Aorta (tissue), 5 donors: ENCODE data around the gene GLT8D2. TPM values are rescaled to one million over a fixed set of nuclear protein-coding genes. Genes with fewer than 3 reads are reported as not detected.
"Not testable (repeated sequence)": the region's sequence is repeated elsewhere in the genome, so short reads cannot be mapped to it uniquely, and the experiment has no call there.

Experiments
- ATAC-seq: fragments of 200-7000 bp; cut with Tn5 transposase; one replicate; pipeline ENCODE4 v1.9.1; 2022; ENCODE audit warnings: moderate library complexity; ENCODE audit not compliant: low FRiP score
- DNase-seq, 2 donors: peaks; one replicate each; pipeline ENCODE4 v3.0.0-alpha.2; 2020
- H3K27ac ChIP-seq, 2 donors: one replicate each; pipeline ENCODE4 v1.5.1; 2013; ENCODE audit warnings: low read length in 2 of 2, mild to moderate bottlenecking in 2 of 2, moderate library complexity in 2 of 2, control low read depth in 1 of 2, inconsistent platforms in 1 of 2, low read depth in 1 of 2
- H3K27me3 ChIP-seq, 2 donors: one replicate each; pipeline ENCODE4 v1.6.1; 2013; ENCODE audit warnings: control low read depth in 1 of 2, low read length in 1 of 2, mild to moderate bottlenecking in 1 of 2, moderate library complexity in 1 of 2; ENCODE audit not compliant: insufficient read depth in 2 of 2, control insufficient read depth in 1 of 2
- H3K36me3 ChIP-seq, 2 donors: one replicate each; pipeline ENCODE4 v1.6.1; 2013; ENCODE audit warnings: control low read depth in 1 of 2, low read length in 1 of 2, mild to moderate bottlenecking in 1 of 2; ENCODE audit not compliant: insufficient read depth in 2 of 2, control insufficient read depth in 1 of 2
- H3K4me1 ChIP-seq, 2 donors: one replicate each; pipeline ENCODE4 v1.6.1; 2013; ENCODE audit warnings: low read length in 2 of 2, control low read depth in 1 of 2, mild to moderate bottlenecking in 1 of 2, moderate library complexity in 1 of 2; ENCODE audit not compliant: insufficient read depth in 2 of 2, control insufficient read depth in 1 of 2
- H3K4me3 ChIP-seq, 2 donors: one replicate each; pipeline ENCODE4 v1.5.1; 2013; ENCODE audit warnings: low read length in 2 of 2, control low read depth in 1 of 2, mild to moderate bottlenecking in 1 of 2
- H3K9me3 ChIP-seq: one replicate; pipeline ENCODE4 v1.6.1; 2013; ENCODE audit warnings: mild to moderate bottlenecking, low read length; ENCODE audit not compliant: control insufficient read depth
- WGBS, 2 donors: extraction: QIAGEN DNeasy Blood & Tissue Kit; methylation state at CpG; one replicate each; pipeline ENCODE4 v1.1.7; 2013; 5-methylcytosine and 5-hydroxymethylcytosine counted together
- intact Hi-C, 2 donors: fragments of 100-400 bp; cut with DNase I; formaldehyde crosslinking; loops; one replicate each; pipeline versions ENCODE4 v1.14.2 to v1.15.0; 2022
- polyA plus RNA-seq, 2 donors: library from polyadenylated mRNA; stranded (reverse); fragments of 200-250 nt; gene quantifications; one replicate each; pipeline ENCODE4 v1.2.3, GENCODE V29; 2013
- total RNA-seq, 2 donors: library from RNA; stranded (reverse); fragmentation: NEBNext Ultra II Directional; extraction: Animal tissue kit (Norgen Biotek cat#: 25700); gene quantifications; one replicate each; pipeline ENCODE4 v1.2.1, GENCODE V29; 2021
- donor health status: healthy with polysubstance abuse.
- donor health status: Bipolar disorder and iron deficiency.
- donor health status: DM: no; HTN: no; CAD: no.
- donor health status: DM: no; HTN: no; CAD: no.
- donor health status: DM: yes; HTN: yes; CAD: no.

GLT8D2 gene
- total and polyA plus RNA-seq, 4 donors, result 28.2 to 114 (median 47.5) TPM

GRCh38 chr12:104024348-104024747 is 25.6 kb downstream of the GLT8D2 start:
- no peak overlapping the region for H3K27ac ChIP-seq
- DNase-seq (no peak), ATAC-seq (no peak)
- intact Hi-C loops, result no loop called here
- no peak overlapping the region for H3K4me3 ChIP-seq
- H3K27me3 ChIP-seq, result no peaks in the 10 kb centered on the region
- no peaks in the 10 kb centered on the region for H3K36me3 ChIP-seq
- H3K4me1 ChIP-seq, result no peaks in the 10 kb centered on the region
- 96 to 98% methylated on average over 6 of the region's 6 CpGs for WGBS, 2 donors
- no peaks in the 10 kb centered on the region for H3K9me3 ChIP-seq

DNA sequence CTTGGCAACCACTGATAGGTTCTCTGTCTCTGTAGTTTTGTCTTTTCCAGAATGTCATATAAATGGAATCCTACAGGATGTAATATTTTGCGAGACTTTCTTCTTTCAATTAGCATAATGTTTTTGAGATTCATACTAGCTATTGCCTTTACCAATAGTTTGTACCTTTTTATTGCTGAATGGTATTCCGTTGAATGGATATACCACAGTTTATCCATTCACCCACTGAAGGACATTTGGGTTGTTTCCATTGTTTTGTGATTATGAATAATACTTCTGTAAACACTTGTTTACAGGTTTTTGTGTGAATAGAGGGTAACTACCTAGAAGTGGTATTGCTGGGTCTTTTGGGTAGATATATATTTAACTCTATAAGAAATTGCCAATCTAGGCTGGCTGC is 26.3 kb downstream of the GLT8D2 start:
- intact Hi-C loops, result no loop called here
- Histone ChIP-seq H3K4me3 (no peak overlapping the region), H3K36me3 (no peaks in the 10 kb centered on the region), H3K27ac (no peak overlapping the region), H3K9me3 (no peaks in the 10 kb centered on the region), H3K27me3 (no peaks in the 10 kb centered on the region), H3K4me1 (no peaks in the 10 kb centered on the region)
- ATAC-seq (no peak), DNase-seq (no peak)
- 71 to 83% methylated on average over 2 of the region's 2 CpGs for WGBS, 2 donors

- Histone ChIP-seq H3K36me3 (no peaks in the 10 kb centered on the region), H3K4me1 (no peaks in the 10 kb centered on the region), H3K4me3 (no peak overlapping the region), H3K27ac (no peak overlapping the region), H3K9me3 (no peaks in the 10 kb centered on the region), H3K27me3 (no peaks in the 10 kb centered on the region)
- no peak for DNase-seq
- intact Hi-C loops, result no loop called here
- no peak for ATAC-seq
- WGBS, 2 donors, result 33 to 35% methylated on average over 3 of the region's 3 CpGs
Observed at GRCh38 chr12:104022786-104023185, 27.2 kb downstream of the GLT8D2 start.

DNA sequence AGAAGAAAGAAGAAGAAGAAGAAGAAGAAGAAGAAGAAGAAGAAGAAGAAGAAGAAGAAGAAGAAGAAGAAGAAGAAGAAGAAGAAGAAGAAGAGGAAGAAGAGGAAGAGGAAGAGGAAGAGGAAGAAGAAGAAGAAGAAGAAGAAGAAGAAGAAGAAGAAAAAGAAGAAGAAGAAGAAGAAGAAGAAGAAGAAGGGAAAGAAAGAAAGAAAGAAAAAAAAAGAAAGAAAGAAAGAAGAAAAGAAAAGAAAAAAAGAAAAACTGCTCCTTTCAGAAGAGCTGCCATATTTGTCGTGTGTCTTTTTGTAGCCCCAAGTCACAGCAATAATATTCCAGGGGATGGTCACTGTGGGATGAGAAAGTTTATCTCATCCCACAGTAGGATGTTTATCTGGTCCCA is 28.1 kb downstream of the GLT8D2 start:
- H3K27ac ChIP-seq, H3K4me1 ChIP-seq, DNase-seq, H3K4me3 ChIP-seq, ATAC-seq, H3K9me3 ChIP-seq, H3K27me3 ChIP-seq, H3K36me3 ChIP-seq, intact Hi-C loops: not testable (repeated sequence)
- WGBS, 2 donors, result 89 to 94% methylated on average over 1 of the region's 1 CpG

- peaks cover 0 to 3% of the 10 kb centered on the region in 2 donors for H3K4me1 ChIP-seq
- DNase-seq, result no peak
- no peaks in the 10 kb centered on the region for H3K9me3 ChIP-seq
- WGBS, 2 donors, result 69 to 70% methylated on average over 4 of the region's 4 CpGs
- H3K27me3 ChIP-seq, result no peaks in the 10 kb centered on the region
- no peak for ATAC-seq
- H3K36me3 ChIP-seq, result peaks cover 0 to 6% of the 10 kb centered on the region in 2 donors
- H3K27ac ChIP-seq, result no peak overlapping the region
- no peak overlapping the region for H3K4me3 ChIP-seq
- intact Hi-C loops, result no loop called here
Observed at GRCh38 chr12:104012331-104012730, 37.7 kb downstream of the GLT8D2 start.

DNA sequence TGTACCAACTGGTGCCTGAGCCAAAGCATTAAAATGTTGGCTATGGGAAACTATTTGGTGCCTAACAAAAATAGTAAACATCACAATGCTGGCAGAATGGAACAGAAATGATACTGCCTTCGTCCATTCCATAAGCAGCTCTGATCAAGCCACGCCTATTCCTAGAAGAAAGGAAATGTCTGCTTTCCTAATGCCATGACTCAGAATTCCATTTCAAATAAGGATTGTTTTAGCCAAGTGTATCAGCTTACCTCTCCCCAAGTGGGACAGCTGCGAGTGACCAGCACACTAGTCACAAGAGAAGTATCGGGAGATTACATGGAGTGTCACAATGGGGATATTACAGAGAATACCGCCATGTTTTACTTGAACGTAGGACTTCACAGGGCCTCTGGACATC is 38.7 kb downstream of the GLT8D2 start:
- Histone ChIP-seq H3K27me3 (no peaks in the 10 kb centered on the region), H3K36me3 (peaks cover 0 to 6% of the 10 kb centered on the region in 2 donors), H3K4me3 (no peak overlapping the region), H3K9me3 (no peaks in the 10 kb centered on the region), H3K27ac (no peak overlapping the region), H3K4me1 (peaks cover 0 to 3% of the 10 kb centered on the region in 2 donors)
- DNase-seq (no peak), ATAC-seq (peak; percentile 60)
- 61 to 62% methylated on average over 6 of the region's 6 CpGs for WGBS, 2 donors
- intact Hi-C loops, result no loop called here

- intact Hi-C loops, result no loop called here
- Histone ChIP-seq H3K4me3 (no peak overlapping the region), H3K27me3 (no peaks in the 10 kb centered on the region), H3K9me3 (no peaks in the 10 kb centered on the region), H3K36me3 (peaks cover 0 to 6% of the 10 kb centered on the region in 2 donors), H3K27ac (no peak overlapping the region), H3K4me1 (peaks cover 0 to 3% of the 10 kb centered on the region in 2 donors)
- no peak for DNase-seq
- 79 to 89% methylated on average over 2 of the region's 2 CpGs for WGBS, 2 donors
- ATAC-seq, result no peak
Observed at GRCh38 chr12:104010606-104011169, 39.3 kb downstream of the GLT8D2 start.

- Histone ChIP-seq H3K4me1 (peaks cover 0 to 3% of the 10 kb centered on the region in 2 donors), H3K9me3 (no peaks in the 10 kb centered on the region), H3K36me3 (peaks cover 0 to 6% of the 10 kb centered on the region in 2 donors), H3K27me3 (no peaks in the 10 kb centered on the region), H3K27ac (no peak overlapping the region), H3K4me3 (no peak overlapping the region)
- intact Hi-C loops, result no loop called here
- ATAC-seq (no peak), DNase-seq (no peak)
- WGBS, 2 donors, result 88 to 89% methylated on average over 4 of the region's 4 CpGs
Observed at GRCh38 chr12:104010121-104010520, 39.9 kb downstream of the GLT8D2 start.

DNA sequence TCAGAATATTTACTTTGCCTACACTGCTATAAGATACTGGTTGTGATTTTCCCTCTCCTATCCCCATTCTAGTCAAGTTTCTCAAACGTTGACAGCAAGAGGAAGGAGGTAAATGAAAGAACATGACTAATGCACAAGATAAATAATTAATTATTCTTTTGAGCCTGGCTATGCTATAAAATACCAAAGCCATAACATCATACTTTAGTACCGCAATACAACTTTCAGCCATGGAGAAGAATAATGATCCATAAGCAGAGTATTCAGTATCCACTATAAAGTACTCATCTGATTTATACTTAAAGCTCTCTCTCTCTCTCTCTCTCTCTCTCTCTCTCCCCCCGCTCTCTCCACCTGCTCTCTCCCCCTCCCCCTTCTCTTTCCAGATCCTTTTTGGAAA is 43.1 kb downstream of the GLT8D2 start:
- ATAC-seq, result no peak
- no peaks in the 10 kb centered on the region for H3K9me3 ChIP-seq

More for the DNA sequence above, 43.1 kb downstream of the GLT8D2 start:
- intact Hi-C loops, result no loop called here
- H3K4me1 ChIP-seq, result peaks cover 0 to 3% of the 10 kb centered on the region in 2 donors
- WGBS, 2 donors, result 26 to 28% methylated on average over 3 of the region's 3 CpGs
- H3K27me3 ChIP-seq, result no peaks in the 10 kb centered on the region
- no peak overlapping the region for H3K27ac ChIP-seq
- no peak for DNase-seq
- H3K4me3 ChIP-seq, result no peak overlapping the region
- no peaks in the 10 kb centered on the region for H3K36me3 ChIP-seq
